Activated CD4-positive, alpha-beta T cell treated with anti-CD3 and anti-CD28 coated beads for 36 hours (primary cell): ENCODE measurements around the gene GAS2L1. TPM values are rescaled to one million over a fixed set of nuclear protein-coding genes. Genes with fewer than 3 reads are reported as not detected.
A peak's percentile ranks its signal among the peaks of the same experiment; 100 is the strongest.

Source experiments
- ATAC-seq: fragments of 200-7000 bp; cut with Tn5 transposase; one replicate; pipeline ENCODE4 v1.10.0; 2021; ENCODE audit warnings: mild to moderate bottlenecking, moderate library complexity
- CTCF ChIA-PET: fragments of 350-600 bp; sonication (Branson Sonifier 250); formaldehyde crosslinking; loops from one replicate; lab custom pipeline; 2021; ENCODE audit warnings: antibody characterized with exemption; lab: Charles Lee
- POLR2A ChIA-PET: fragments of 350-600 bp; sonication (Branson Sonifier 250); formaldehyde crosslinking; loops from one replicate; lab custom pipeline; 2021; ENCODE audit warnings: antibody characterized with exemption, inconsistent platforms; lab: Charles Lee
- DNase-seq: peaks from one replicate; pipeline ENCODE4 v3.0.0-alpha.2; 2020
- H3K27ac Mint-ChIP-seq: one replicate; pipeline ENCODE4 v1.8.0; 2021; ENCODE audit warnings: mixed read lengths
- H3K27me3 Mint-ChIP-seq: one replicate; pipeline ENCODE4 v1.8.0; 2021; ENCODE audit warnings: mixed read lengths
- H3K36me3 Mint-ChIP-seq: one replicate; pipeline ENCODE4 v1.8.0; 2021; ENCODE audit warnings: low read depth, mixed read lengths
- H3K4me1 Mint-ChIP-seq: one replicate; pipeline ENCODE4 v1.8.0; 2021; ENCODE audit warnings: mixed read lengths
- H3K4me3 Mint-ChIP-seq: one replicate; pipeline ENCODE4 v1.8.0; 2021; ENCODE audit warnings: mild to moderate bottlenecking, moderate library complexity, mixed read lengths
- H3K9me3 Mint-ChIP-seq: one replicate; pipeline ENCODE4 v1.8.0; 2021; ENCODE audit warnings: low read depth, mixed read lengths
- intact Hi-C, 2 experiments: fragments of 100-400 bp; cut with DNase I in 1 of 2; cut with micrococcal nuclease in 1 of 2; formaldehyde crosslinking; loops; one replicate each; pipeline versions ENCODE4 v1.14.2 to v1.15.1; 2022 to 2024; cut with DNase I, micrococcal nuclease
- total RNA-seq, 2 experiments: library from RNA; stranded (reverse); gene quantifications; one replicate each; pipeline ENCODE4 v1.2.3, GENCODE V29; 2021

The GAS2L1 gene
- under 1 TPM; 0.84 to 0.98 TPM for total RNA-seq

GRCh38 chr22:29306175-29306834 is at the start of gene GAS2L1:
GAS2L1 (plus strand) TSS chr22:29306650; CDS start chr22:29308106, 1,456 bp downstream.
- intact Hi-C loops, result loop anchor here in 1 of 2 experiments (5.0 kb wide), 1 partner anchor 34 kb away; no protein-coding TSS in a partner anchor
- ATAC-seq (peak; percentile 58), DNase-seq (peak; percentile 76)
- Mint-ChIP-seq H3K9me3 (no peaks in the 10 kb centered on the region), H3K27me3 (peaks cover 17% of the 10 kb centered on the region), H3K36me3 (peaks cover 2% of the 10 kb centered on the region), H3K27ac (no peak within 1 kb of the TSS), H3K4me3 (peak within 1 kb of the TSS; percentile 63), H3K4me1 (peaks cover 14% of the 10 kb centered on the region)
- POLR2A ChIA-PET, result no interaction called here
- CTCF ChIA-PET, result interaction anchor here (0.6 to 1.2 kb wide), 3 partner anchors 19 to 945 kb away, joined by 3 to 4 read pairs (median 3); no protein-coding TSS in a partner anchor

DNA sequence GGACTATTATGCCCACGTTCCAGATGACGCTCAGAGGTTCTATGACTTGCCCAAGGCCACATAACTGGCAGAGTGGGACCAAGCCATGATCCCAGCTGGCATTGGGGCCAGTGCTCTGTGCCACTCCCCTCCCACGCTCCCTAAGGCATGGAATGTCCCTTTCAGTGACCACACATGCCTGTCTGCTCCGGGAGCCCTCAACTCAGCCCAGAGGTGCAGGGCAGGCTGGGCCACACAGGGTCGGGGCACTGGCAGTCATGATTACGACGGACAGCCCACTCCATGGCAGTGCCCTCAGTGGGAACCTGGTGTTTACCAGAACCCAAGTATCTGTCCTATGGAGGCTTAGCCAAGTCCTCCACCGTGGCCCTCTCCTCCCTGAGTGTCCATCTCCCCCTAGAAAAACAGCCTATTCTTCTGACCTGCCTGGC is 48.7 kb upstream of the GAS2L1 start:
- ChIA-PET POLR2A (no interaction called here), CTCF (interaction anchor here (1.5 kb wide), 1 partner anchor 12 kb away, joined by 4 read pairs; no protein-coding TSS in a partner anchor)
- H3K4me3 Mint-ChIP-seq, result no peak overlapping the region
- no peak for ATAC-seq
- H3K9me3 Mint-ChIP-seq, result no peaks in the 10 kb centered on the region
- no peak overlapping the region for H3K27ac Mint-ChIP-seq
- no peaks in the 10 kb centered on the region for H3K4me1 Mint-ChIP-seq
- H3K27me3 Mint-ChIP-seq, result no peaks in the 10 kb centered on the region
- intact Hi-C loops, result no loop called here
- DNase-seq, result no peak
- no peaks in the 10 kb centered on the region for H3K36me3 Mint-ChIP-seq

- Mint-ChIP-seq H3K4me3 (no peak overlapping the region), H3K36me3 (no peaks in the 10 kb centered on the region), H3K4me1 (no peaks in the 10 kb centered on the region), H3K27ac (no peak overlapping the region), H3K9me3 (no peaks in the 10 kb centered on the region), H3K27me3 (no peaks in the 10 kb centered on the region)
- POLR2A ChIA-PET, result no interaction called here
- intact Hi-C loops, result no loop called here
- no peak for ATAC-seq
- CTCF ChIA-PET, result no interaction called here
- no peak for DNase-seq
Measured at GRCh38 chr22:29258407-29259252, 47.8 kb upstream of the GAS2L1 start.

GRCh38 chr22:29259253-29259899 is 47.1 kb upstream of the GAS2L1 start:
- H3K4me1 Mint-ChIP-seq, result no peaks in the 10 kb centered on the region
- CTCF ChIA-PET, result no interaction called here
- no peaks in the 10 kb centered on the region for H3K9me3 Mint-ChIP-seq
- intact Hi-C loops, result no loop called here
- H3K27ac Mint-ChIP-seq, result no peak overlapping the region
- ATAC-seq, result no peak
- peaks cover 2% of the 10 kb centered on the region for H3K36me3 Mint-ChIP-seq
- no peak for DNase-seq
- POLR2A ChIA-PET, result no interaction called here
- no peak overlapping the region for H3K4me3 Mint-ChIP-seq
- no peaks in the 10 kb centered on the region for H3K27me3 Mint-ChIP-seq

- intact Hi-C loops, result loop anchor here in 1 of 2 experiments (10.0 kb wide), 1 partner anchor 375 kb away; the partner anchor contains the start of gene ZNRF3
- peaks cover 5% of the 10 kb centered on the region for H3K36me3 Mint-ChIP-seq
- no peaks in the 10 kb centered on the region for H3K9me3 Mint-ChIP-seq
- ChIA-PET POLR2A (no interaction called here), CTCF (interaction anchor here (0.6 kb wide), 1 partner anchor 34 kb away, joined by 4 read pairs; no protein-coding TSS in a partner anchor)
- ATAC-seq (no peak), DNase-seq (no peak)
- H3K4me3 Mint-ChIP-seq, result no peak overlapping the region
- H3K27ac Mint-ChIP-seq, result no peak overlapping the region
- no peaks in the 10 kb centered on the region for H3K27me3 Mint-ChIP-seq
- no peaks in the 10 kb centered on the region for H3K4me1 Mint-ChIP-seq
Measured at GRCh38 chr22:29260031-29260560, 46.4 kb upstream of the GAS2L1 start.

DNA sequence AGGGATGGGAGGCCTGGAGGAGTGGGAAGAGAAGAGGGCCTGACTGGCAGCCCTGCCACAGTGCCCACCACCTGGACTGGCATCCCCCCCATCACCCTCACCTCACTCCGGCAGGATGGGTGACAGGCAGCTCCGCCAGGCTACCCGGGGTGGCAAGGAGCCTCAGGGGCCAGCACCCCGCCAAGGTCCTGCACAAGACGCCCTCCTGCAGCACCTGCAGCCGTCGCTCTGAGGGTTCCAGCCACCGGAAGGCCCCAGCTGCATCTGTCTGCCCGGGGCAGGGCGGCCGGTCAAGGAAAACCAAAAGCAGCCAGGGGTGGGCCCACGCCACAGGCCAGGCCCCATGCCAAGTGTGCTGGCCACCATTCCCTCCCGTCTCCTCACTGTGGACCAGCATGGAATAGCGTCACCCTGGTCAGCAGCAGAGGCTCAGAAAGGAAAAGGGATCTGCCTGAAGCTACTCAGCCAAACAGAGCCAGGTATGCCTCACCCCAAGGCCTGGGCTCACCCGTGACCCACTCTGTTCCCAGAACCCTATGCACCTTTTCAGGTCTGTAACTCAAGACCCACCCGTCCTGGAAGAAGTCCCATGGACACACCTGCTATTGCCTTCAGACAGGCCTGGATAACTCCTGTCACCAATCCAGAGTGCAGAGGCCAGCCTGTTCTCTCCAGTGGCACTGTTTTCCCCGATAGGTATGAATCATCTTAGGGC is 45.7 kb upstream of the GAS2L1 start:
- Mint-ChIP-seq H3K27me3 (no peaks in the 10 kb centered on the region), H3K36me3 (peaks cover 5% of the 10 kb centered on the region), H3K9me3 (no peaks in the 10 kb centered on the region), H3K27ac (no peak overlapping the region), H3K4me1 (no peaks in the 10 kb centered on the region), H3K4me3 (no peak overlapping the region)
- CTCF ChIA-PET, result no interaction called here
- ATAC-seq, result no peak
- POLR2A ChIA-PET, result interaction anchor here (0.6 to 0.7 kb wide), 2 partner anchors 66 to 92 kb away, joined by 3 to 4 read pairs; no protein-coding TSS in a partner anchor
- no peak for DNase-seq
- intact Hi-C loops, result loop anchor here in 1 of 2 experiments (10.0 kb wide), 1 partner anchor 376 kb away; the partner anchor contains the start of gene ZNRF3

DNA sequence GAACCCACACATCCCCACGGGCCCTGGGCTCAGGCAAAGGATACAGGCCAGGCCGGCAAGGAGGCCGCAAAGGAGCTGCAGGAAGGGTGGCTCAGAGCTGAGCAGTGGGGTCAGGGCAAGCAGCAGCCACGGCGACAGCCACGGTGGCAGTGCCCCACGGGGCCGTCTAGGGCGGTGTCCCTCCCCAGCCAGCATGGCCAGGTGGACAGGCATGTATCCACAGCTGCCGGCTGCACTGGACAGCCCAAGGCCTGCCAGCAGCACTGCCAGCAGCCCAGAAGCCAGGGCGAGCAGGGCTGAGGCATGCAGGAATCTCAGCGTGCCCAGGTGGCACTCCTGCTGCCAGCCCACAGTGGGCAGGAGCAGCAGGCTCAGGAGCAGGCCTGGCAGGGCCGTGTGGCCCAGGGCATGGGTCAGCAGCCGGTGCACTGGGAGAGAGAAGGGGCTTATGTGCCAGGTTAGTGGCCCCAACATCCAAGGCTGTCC is 42.6 kb upstream of the GAS2L1 start:
- ChIA-PET POLR2A (no interaction called here), CTCF (interaction anchor here (0.6 kb wide), 1 partner anchor 487 kb away, joined by 3 read pairs; no protein-coding TSS in a partner anchor)
- no peak overlapping the region for H3K4me3 Mint-ChIP-seq
- no peak overlapping the region for H3K27ac Mint-ChIP-seq
- DNase-seq, result no peak
- peaks cover 8% of the 10 kb centered on the region for H3K4me1 Mint-ChIP-seq
- peaks cover 19% of the 10 kb centered on the region for H3K36me3 Mint-ChIP-seq
- no peak for ATAC-seq
- no peaks in the 10 kb centered on the region for H3K9me3 Mint-ChIP-seq
- no peaks in the 10 kb centered on the region for H3K27me3 Mint-ChIP-seq
- intact Hi-C loops, result loop anchor here in 1 of 2 experiments (10.0 kb wide), 1 partner anchor 379 kb away; the partner anchor contains the start of gene ZNRF3

DNA sequence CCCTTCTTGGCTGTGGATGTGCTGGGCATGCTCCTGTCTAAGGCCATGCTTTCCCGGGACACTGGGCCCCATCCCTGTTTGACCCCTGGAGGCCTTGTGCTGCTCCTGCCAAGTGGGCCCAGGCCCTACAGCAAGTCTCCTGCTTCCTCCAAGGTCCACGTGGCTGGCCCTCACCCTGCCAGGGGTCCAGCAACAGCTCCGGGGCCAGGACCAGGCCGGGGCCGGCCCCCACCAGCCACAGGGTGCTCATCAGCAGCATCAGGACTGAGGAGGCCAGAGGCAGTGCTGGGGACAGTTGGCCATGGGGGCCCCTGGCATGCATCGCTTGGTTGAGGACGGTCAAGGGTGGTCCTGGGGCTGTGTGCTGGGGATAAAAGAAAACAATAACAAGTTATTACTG is 41.1 kb upstream of the GAS2L1 start:
- ChIA-PET POLR2A (no interaction called here), CTCF (no interaction called here)
- intact Hi-C loops, result loop anchor here in 1 of 2 experiments (10.0 kb wide), 1 partner anchor 381 kb away; the partner anchor contains the start of gene ZNRF3
- peaks cover 11% of the 10 kb centered on the region for H3K4me1 Mint-ChIP-seq
- no peak for ATAC-seq
- no peak overlapping the region for H3K4me3 Mint-ChIP-seq
- no peak for DNase-seq
- H3K27ac Mint-ChIP-seq, result no peak overlapping the region
- H3K9me3 Mint-ChIP-seq, result no peaks in the 10 kb centered on the region
- H3K27me3 Mint-ChIP-seq, result no peaks in the 10 kb centered on the region
- peaks cover 33% of the 10 kb centered on the region for H3K36me3 Mint-ChIP-seq

GRCh38 chr22:29265929-29266328 is 40.5 kb upstream of the GAS2L1 start:
- H3K4me1 Mint-ChIP-seq, result peaks cover 17% of the 10 kb centered on the region
- H3K27me3 Mint-ChIP-seq, result no peaks in the 10 kb centered on the region
- H3K36me3 Mint-ChIP-seq, result peaks cover 39% of the 10 kb centered on the region
- CTCF ChIA-PET, result no interaction called here
- H3K9me3 Mint-ChIP-seq, result no peaks in the 10 kb centered on the region
- no peak for DNase-seq
- POLR2A ChIA-PET, result no interaction called here
- no peak for ATAC-seq
- peak overlapping the region; percentile 91 for H3K4me3 Mint-ChIP-seq
- H3K27ac Mint-ChIP-seq, result no peak overlapping the region
- intact Hi-C loops, result loop anchor here (2.0 to 10.0 kb wide), 2 partner anchors 193 to 381 kb away; partner anchors contain the start of genes KREMEN1 (in 1 of the 2) and ZNRF3 (in 1 of the 2)
